ENCODE measurements around the gene PRKCH. TPM values are rescaled to one million over a fixed set of nuclear protein-coding genes. Genes with fewer than 3 reads are reported as not detected.

PRKCH gene
- total RNA-seq, 1 experiment from 2014 or later = 12.4 TPM

DNA sequence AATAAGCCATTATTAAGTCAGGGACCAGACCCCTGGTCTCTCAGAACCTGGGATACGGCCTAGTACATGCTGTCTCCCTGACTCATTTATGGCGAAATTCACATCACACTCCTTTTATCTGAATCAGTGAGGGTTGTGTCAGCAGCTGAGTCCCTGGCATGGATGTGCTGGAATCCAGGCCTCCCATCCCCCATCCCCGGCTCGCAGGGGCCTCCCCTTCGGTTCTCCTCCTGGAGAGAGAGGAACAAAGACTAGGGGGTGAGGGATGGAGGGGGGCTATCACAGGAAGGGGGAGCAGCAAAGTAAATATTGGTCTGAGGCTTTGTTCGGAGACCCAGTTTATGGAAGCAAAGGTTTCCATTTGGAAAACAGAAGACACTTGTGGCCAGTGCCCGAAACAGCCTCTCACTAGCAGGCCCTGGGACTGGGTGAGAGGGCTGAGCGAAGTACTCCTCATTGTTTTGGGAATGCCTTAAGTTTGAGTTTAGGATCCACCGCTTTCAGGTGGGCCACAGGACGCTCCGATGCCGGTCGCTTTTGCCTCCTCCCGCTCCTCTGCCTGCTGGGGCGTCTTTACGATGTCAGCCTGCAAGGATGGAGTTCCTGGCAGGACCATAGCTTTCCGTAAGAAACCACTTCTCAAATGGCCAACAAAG, 145.0 kb downstream of the PRKCH start:
- Mint-ChIP-seq H3K4me3 (ENCODE audit: unreplicated experiment) (no peak overlapping the region), H3K27me3 (ENCODE audit: insufficient read depth, unreplicated experiment) (no peaks in the 10 kb centered on the region), H3K27ac (ENCODE audit: low read depth, unreplicated experiment) (peak overlapping the region; percentile 90), H3K4me1 (ENCODE audit: insufficient read depth, unreplicated experiment) (peaks cover 48% of the 10 kb centered on the region), H3K36me3 (ENCODE audit: insufficient read depth, unreplicated experiment) (peaks cover 10% of the 10 kb centered on the region), H3K9me3 (ENCODE audit: unreplicated experiment) (no peaks in the 10 kb centered on the region)
- DNase-seq (ENCODE audit: unreplicated experiment) = peak; percentile 96
- CTCF ChIA-PET = interaction anchor here (1.1 to 2.2 kb wide), 5 partner anchors 10 to 274 kb away, joined by 3 to 8 read pairs (median 3); no protein-coding TSS in a partner anchor
- intact Hi-C loops (cut with micrococcal nuclease) = no loop called here
- POLR2A ChIA-PET = interaction anchor here (0.6 to 3.9 kb wide), 12 partner anchors 9 to 292 kb away, joined by 3 to 29 read pairs (median 4); partner anchors contain the start of gene HIF1A
- BruUV-seq (replicated peaks) = no TSS peak
- TF ChIP-seq, protein P1, sequence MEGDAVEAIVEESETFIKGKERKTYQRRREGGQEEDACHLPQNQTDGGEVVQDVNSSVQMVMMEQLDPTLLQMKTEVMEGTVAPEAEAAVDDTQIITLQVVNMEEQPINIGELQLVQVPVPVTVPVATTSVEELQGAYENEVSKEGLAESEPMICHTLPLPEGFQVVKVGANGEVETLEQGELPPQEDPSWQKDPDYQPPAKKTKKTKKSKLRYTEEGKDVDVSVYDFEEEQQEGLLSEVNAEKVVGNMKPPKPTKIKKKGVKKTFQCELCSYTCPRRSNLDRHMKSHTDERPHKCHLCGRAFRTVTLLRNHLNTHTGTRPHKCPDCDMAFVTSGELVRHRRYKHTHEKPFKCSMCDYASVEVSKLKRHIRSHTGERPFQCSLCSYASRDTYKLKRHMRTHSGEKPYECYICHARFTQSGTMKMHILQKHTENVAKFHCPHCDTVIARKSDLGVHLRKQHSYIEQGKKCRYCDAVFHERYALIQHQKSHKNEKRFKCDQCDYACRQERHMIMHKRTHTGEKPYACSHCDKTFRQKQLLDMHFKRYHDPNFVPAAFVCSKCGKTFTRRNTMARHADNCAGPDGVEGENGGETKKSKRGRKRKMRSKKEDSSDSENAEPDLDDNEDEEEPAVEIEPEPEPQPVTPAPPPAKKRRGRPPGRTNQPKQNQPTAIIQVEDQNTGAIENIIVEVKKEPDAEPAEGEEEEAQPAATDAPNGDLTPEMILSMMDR (IDR thresholded peaks at IDR 0.05; ENCODE audit: unreplicated experiment) = no peak

DNA sequence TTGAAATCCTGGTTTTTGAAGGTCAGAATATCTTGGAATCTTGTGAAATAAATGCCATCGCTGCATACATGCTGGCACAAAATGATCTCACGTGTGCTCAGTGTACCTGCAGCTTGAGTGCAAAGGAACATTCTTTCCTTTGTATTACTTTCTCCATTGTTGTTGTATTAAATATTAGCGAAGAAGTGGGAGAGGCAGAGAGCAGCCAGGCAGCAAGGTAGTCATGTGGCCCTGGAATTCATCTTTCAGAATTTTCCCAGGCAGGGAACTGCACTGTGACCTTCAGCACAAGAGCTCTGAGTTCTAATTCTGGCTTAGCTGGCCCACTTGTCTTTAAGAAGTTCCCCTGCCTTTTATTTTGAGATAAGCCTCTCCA, 145.5 kb downstream of the PRKCH start:
- POLR2A ChIA-PET = interaction anchor here (0.7 to 3.9 kb wide), 8 partner anchors 9 to 232 kb away, joined by 3 to 29 read pairs (median 5); partner anchors contain the start of gene HIF1A
- TF ChIP-seq, protein P1 (IDR thresholded peaks at IDR 0.05; ENCODE audit: unreplicated experiment) = no peak

DNA sequence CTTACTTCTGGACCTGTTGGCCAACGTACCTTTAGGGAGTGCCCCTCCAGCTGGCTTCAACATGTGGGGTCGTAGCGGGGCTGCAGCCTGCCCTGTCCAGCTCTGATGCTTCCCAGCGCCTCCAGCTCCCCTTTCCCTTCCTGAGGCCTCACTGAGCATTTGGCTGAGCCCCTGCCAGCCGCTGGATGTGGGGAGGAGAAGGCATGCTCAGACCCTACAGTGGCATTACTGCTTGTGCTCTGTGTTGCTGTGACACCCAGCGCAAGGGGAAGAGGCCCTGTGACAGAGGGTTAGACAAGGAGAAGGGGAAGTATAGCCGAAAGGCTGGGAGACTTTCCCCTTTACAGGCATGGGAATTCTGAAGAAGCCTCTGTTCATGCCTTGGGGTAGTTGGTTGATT, 145.9 kb downstream of the PRKCH start:
- no TSS peak for BruUV-seq (replicated peaks)
- CTCF ChIA-PET = interaction anchor here (0.8 to 2.2 kb wide), 3 partner anchors 9 to 101 kb away, joined by 3 to 8 read pairs (median 8); no protein-coding TSS in a partner anchor
- DNase-seq (ENCODE audit: unreplicated experiment) = no peak
- POLR2A ChIA-PET = interaction anchor here (1.1 to 3.9 kb wide), 7 partner anchors 8 to 232 kb away, joined by 3 to 29 read pairs (median 6); partner anchors contain the start of gene HIF1A
- intact Hi-C loops (cut with micrococcal nuclease) = no loop called here
- Mint-ChIP-seq H3K9me3 (ENCODE audit: unreplicated experiment) (no peaks in the 10 kb centered on the region), H3K27me3 (ENCODE audit: insufficient read depth, unreplicated experiment) (no peaks in the 10 kb centered on the region), H3K36me3 (ENCODE audit: insufficient read depth, unreplicated experiment) (peaks cover 10% of the 10 kb centered on the region), H3K4me3 (ENCODE audit: unreplicated experiment) (no peak overlapping the region), H3K27ac (ENCODE audit: low read depth, unreplicated experiment) (no peak overlapping the region), H3K4me1 (ENCODE audit: insufficient read depth, unreplicated experiment) (peaks cover 48% of the 10 kb centered on the region)
- TF ChIP-seq, protein P1 (IDR thresholded peaks at IDR 0.05; ENCODE audit: unreplicated experiment) = no peak

More for the DNA sequence above, 145.5 kb downstream of the PRKCH start:
- H3K36me3 Mint-ChIP-seq (ENCODE audit: insufficient read depth, unreplicated experiment) = peaks cover 10% of the 10 kb centered on the region
- no peaks in the 10 kb centered on the region for H3K9me3 Mint-ChIP-seq (ENCODE audit: unreplicated experiment)
- H3K4me1 Mint-ChIP-seq (ENCODE audit: insufficient read depth, unreplicated experiment) = peaks cover 47% of the 10 kb centered on the region
- CTCF ChIA-PET = interaction anchor here (0.8 to 2.2 kb wide), 3 partner anchors 9 to 101 kb away, joined by 3 to 8 read pairs (median 8); no protein-coding TSS in a partner anchor
- H3K4me3 Mint-ChIP-seq (ENCODE audit: unreplicated experiment) = no peak overlapping the region
- no peak for DNase-seq (ENCODE audit: unreplicated experiment)
- H3K27ac Mint-ChIP-seq (ENCODE audit: low read depth, unreplicated experiment) = peak overlapping the region; percentile 90
- intact Hi-C loops (cut with micrococcal nuclease) = no loop called here
- no TSS peak for BruUV-seq (replicated peaks)
- H3K27me3 Mint-ChIP-seq (ENCODE audit: insufficient read depth, unreplicated experiment) = no peaks in the 10 kb centered on the region

DNA sequence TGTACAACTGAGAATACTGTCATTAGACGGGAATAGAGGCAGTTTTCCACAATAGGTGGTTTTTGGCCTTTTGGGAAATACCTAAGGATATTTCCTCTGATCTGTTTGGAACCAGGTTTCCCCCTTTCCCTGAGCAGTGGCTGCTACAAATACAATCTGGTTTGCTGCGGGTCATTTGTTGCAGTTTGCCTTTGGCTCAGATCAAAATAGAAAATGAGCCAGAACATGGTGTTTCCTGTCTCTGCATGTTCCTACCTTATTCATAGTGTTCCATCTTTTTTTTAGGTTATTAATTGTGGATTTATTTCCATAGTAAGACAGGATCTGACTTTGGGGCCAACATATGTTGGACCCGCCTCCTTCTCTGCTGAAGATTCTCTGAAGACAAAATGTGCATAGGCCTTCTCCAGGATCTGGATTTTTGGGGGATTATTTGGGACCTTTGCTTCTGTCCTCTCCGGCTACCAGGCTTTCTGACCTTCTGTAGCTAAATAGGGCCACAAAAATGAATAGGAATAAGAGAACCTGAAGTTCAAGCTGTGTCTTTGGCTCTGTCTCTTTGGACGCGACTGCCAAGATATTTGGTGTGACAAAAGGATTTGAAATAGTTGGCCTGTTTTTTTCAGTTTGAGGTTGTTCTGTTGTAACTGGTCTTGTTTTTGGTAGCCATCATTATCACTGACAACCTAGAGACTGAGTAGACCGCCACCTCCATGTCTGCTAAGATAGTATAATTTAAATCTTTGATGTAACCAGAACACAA, 146.9 kb downstream of the PRKCH start:
- Mint-ChIP-seq H3K4me1 (ENCODE audit: insufficient read depth, unreplicated experiment) (peaks cover 54% of the 10 kb centered on the region), H3K9me3 (ENCODE audit: unreplicated experiment) (no peaks in the 10 kb centered on the region), H3K27me3 (ENCODE audit: insufficient read depth, unreplicated experiment) (no peaks in the 10 kb centered on the region), H3K36me3 (ENCODE audit: insufficient read depth, unreplicated experiment) (peaks cover 14% of the 10 kb centered on the region), H3K27ac (ENCODE audit: low read depth, unreplicated experiment) (no peak overlapping the region), H3K4me3 (ENCODE audit: unreplicated experiment) (no peak overlapping the region)
- CTCF ChIA-PET = interaction anchor here (0.6 to 1.0 kb wide), 2 partner anchors 369 to 1768 kb away, joined by 3 read pairs; no protein-coding TSS in a partner anchor
- TF ChIP-seq, protein P1 (IDR thresholded peaks at IDR 0.05; ENCODE audit: unreplicated experiment) = no peak
- POLR2A ChIA-PET = interaction anchor here (0.6 to 1.6 kb wide), 3 partner anchors 35 to 81 kb away, joined by 3 to 4 read pairs (median 3); no protein-coding TSS in a partner anchor
- DNase-seq (ENCODE audit: unreplicated experiment) = no peak
- intact Hi-C loops (cut with micrococcal nuclease) = no loop called here
- no TSS peak for BruUV-seq (replicated peaks)

Data from MCF 10A (cell line).